Astrocyte (in vitro differentiated cells and primary cell): ENCODE measurements around the gene RBFA. TPM values are rescaled to one million over a fixed set of nuclear protein-coding genes. Genes with fewer than 3 reads are reported as not detected.

Experiments
- DNase-seq: peaks from one replicate; pipeline ENCODE4 v3.0.0-alpha.2; 2010; ENCODE audit warnings: low read depth
- FAIRE-seq: peaks from 2 replicates; lab custom pipeline; 2011; peaks lifted over from hg19 to GRCh38; lab: Jason Lieb, UNC
- H2AFZ ChIP-seq: 2 replicates; pipeline ENCODE4 v1.6.0; 2012; ENCODE audit warnings: low read depth, low read length, inconsistent platforms
- H3K27ac ChIP-seq: 2 replicates; pipeline ENCODE4 v1.5.1; 2011; ENCODE audit warnings: low read depth, low read length, inconsistent platforms
- H3K27me3 ChIP-seq: 2 replicates; pipeline ENCODE4 v1.6.0; 2011; ENCODE audit warnings: low read length, inconsistent platforms; ENCODE audit not compliant: insufficient read depth
- H3K36me3 ChIP-seq: 2 replicates; pipeline ENCODE4 v1.5.1; 2011; ENCODE audit warnings: low read length, inconsistent platforms; ENCODE audit not compliant: insufficient read depth
- H3K4me1 ChIP-seq: 2 replicates; pipeline ENCODE4 v1.5.1; 2011; ENCODE audit warnings: low read length, inconsistent platforms; ENCODE audit not compliant: insufficient read depth
- H3K4me2 ChIP-seq: 2 replicates; pipeline ENCODE4 v1.6.0; 2012; ENCODE audit warnings: low read length, inconsistent platforms
- H3K4me3 ChIP-seq: 2 replicates; pipeline ENCODE4 v1.5.1; 2011; ENCODE audit warnings: low read depth, mild to moderate bottlenecking, low read length, inconsistent platforms; ENCODE audit not compliant: insufficient read depth
- H3K79me2 ChIP-seq: 2 replicates; pipeline ENCODE4 v1.6.0; 2012; ENCODE audit warnings: mild to moderate bottlenecking, low read length, inconsistent platforms; ENCODE audit not compliant: insufficient read depth
- H3K9ac ChIP-seq: 2 replicates; pipeline ENCODE4 v1.6.0; 2012; ENCODE audit warnings: mild to moderate bottlenecking, low read length, inconsistent platforms
- H3K9me3 ChIP-seq: 2 replicates; pipeline ENCODE4 v1.5.1; 2012; ENCODE audit warnings: low read depth, mild to moderate bottlenecking, low read length, inconsistent platforms; ENCODE audit not compliant: insufficient read depth
- H4K20me1 ChIP-seq: 2 replicates; pipeline ENCODE4 v1.6.0; 2012; ENCODE audit warnings: low read length, inconsistent platforms; ENCODE audit not compliant: insufficient read depth
- H3K27ac Mint-ChIP-seq: one replicate; pipeline ENCODE4 v1.8.0; 2021; ENCODE audit warnings: mild to moderate bottlenecking, mixed read lengths; ENCODE audit not compliant: unreplicated experiment
- H3K27me3 Mint-ChIP-seq: one replicate; pipeline ENCODE4 v1.8.0; 2021; ENCODE audit warnings: low read depth, mixed read lengths; ENCODE audit not compliant: unreplicated experiment
- H3K36me3 Mint-ChIP-seq: one replicate; pipeline ENCODE4 v1.8.0; 2021; ENCODE audit warnings: low read depth, mixed read lengths; ENCODE audit not compliant: unreplicated experiment
- H3K4me1 Mint-ChIP-seq: one replicate; pipeline ENCODE4 v1.8.0; 2021; ENCODE audit warnings: low read depth, mixed read lengths; ENCODE audit not compliant: unreplicated experiment
- H3K4me3 Mint-ChIP-seq: one replicate; pipeline ENCODE4 v1.8.0; 2021; ENCODE audit warnings: mild to moderate bottlenecking, moderate library complexity, mixed read lengths; ENCODE audit not compliant: unreplicated experiment
- H3K9me3 Mint-ChIP-seq: one replicate; pipeline ENCODE4 v1.8.0; 2021; ENCODE audit warnings: mild to moderate bottlenecking, mixed read lengths; ENCODE audit not compliant: unreplicated experiment
- EZH2 ChIP-seq: IDR thresholded peaks from 2 replicates; pipeline ENCODE4 v1.6.1; 2012; ENCODE audit warnings: mild to moderate bottlenecking, low read length, inconsistent platforms; ENCODE audit not compliant: insufficient read depth
- total RNA-seq: library from RNA; stranded (reverse); gene quantifications from 2 replicates; pipeline ENCODE4 v1.2.1, GENCODE V29; 2021
- TF ChIP-seq, protein P1 (sequence below): IDR thresholded peaks from 2 replicates; pipeline ENCODE4 v1.5.1; 2011; ENCODE audit warnings: low read depth, mild to moderate bottlenecking, inconsistent platforms, low read length, moderate library complexity; ENCODE audit not compliant: insufficient read depth

Gene RBFA
- total RNA-seq, 1 donor from 2014 or later: 24.1 TPM

DNA sequence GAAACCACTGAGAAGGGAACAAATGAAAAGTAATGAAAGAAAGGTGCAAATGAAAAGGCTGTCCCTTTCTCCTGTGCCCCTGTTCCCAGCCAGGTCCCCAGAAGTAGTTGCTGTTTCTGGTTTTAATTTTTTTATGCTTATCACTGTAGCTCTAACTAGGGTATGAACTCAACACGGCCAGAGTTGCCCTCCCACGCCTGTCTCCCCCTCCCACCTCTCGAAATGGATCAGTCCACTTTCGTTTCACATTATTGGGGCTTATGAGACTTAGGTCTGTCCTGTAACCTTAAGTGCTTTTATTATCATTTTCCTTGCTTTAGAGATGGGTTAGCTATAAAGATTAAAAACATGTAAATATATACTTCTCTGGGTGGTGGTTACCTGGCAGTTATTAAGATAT lies 8.6 kb downstream of the RBFA start:
- Mint-ChIP-seq H3K4me3 (no peak overlapping the region), H3K27me3 (no peaks in the 10 kb centered on the region), H3K4me1 (no peaks in the 10 kb centered on the region), H3K27ac (no peak overlapping the region), H3K9me3 (no peaks in the 10 kb centered on the region), H3K36me3 (peaks cover 30% of the 10 kb centered on the region)
- Histone ChIP-seq H3K27ac (no peak overlapping the region), H4K20me1 (peaks cover 4% of the 10 kb centered on the region), H3K9ac (no peak overlapping the region), H3K4me1 (no peaks in the 10 kb centered on the region), H3K36me3 (peaks cover 10% of the 10 kb centered on the region), H3K9me3 (no peaks in the 10 kb centered on the region), H3K4me2 (no peak overlapping the region), H2AFZ (no peak overlapping the region), H3K79me2 (peaks cover 3% of the 10 kb centered on the region), H3K4me3 (no peak overlapping the region), H3K27me3 (no peaks in the 10 kb centered on the region)
- FAIRE-seq (no peak), DNase-seq (no peak)
- TF ChIP-seq, protein P1, sequence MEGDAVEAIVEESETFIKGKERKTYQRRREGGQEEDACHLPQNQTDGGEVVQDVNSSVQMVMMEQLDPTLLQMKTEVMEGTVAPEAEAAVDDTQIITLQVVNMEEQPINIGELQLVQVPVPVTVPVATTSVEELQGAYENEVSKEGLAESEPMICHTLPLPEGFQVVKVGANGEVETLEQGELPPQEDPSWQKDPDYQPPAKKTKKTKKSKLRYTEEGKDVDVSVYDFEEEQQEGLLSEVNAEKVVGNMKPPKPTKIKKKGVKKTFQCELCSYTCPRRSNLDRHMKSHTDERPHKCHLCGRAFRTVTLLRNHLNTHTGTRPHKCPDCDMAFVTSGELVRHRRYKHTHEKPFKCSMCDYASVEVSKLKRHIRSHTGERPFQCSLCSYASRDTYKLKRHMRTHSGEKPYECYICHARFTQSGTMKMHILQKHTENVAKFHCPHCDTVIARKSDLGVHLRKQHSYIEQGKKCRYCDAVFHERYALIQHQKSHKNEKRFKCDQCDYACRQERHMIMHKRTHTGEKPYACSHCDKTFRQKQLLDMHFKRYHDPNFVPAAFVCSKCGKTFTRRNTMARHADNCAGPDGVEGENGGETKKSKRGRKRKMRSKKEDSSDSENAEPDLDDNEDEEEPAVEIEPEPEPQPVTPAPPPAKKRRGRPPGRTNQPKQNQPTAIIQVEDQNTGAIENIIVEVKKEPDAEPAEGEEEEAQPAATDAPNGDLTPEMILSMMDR: no peak
- no peak for TF ChIP-seq EZH2

DNA sequence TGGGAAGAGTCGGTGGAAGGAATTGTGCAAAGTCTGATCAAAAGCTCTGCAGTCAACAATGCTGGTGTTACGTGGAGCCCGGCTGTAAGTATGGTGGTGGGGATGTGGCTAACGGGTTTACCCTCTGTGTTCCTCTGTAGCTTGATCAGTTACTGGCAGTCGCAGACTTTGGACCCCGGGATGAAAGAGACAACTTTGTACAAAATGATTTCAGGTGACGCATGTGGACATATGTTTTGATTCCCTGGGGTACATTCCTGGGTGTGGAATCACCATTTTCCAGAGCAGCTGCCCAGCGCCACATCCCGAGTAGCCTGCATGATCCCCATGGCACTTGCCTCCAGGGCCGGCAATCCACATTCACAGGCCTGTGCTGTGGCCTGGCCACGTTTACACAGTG lies 9.8 kb downstream of the RBFA start:
- H4K20me1 ChIP-seq: peaks cover 4% of the 10 kb centered on the region

DNA sequence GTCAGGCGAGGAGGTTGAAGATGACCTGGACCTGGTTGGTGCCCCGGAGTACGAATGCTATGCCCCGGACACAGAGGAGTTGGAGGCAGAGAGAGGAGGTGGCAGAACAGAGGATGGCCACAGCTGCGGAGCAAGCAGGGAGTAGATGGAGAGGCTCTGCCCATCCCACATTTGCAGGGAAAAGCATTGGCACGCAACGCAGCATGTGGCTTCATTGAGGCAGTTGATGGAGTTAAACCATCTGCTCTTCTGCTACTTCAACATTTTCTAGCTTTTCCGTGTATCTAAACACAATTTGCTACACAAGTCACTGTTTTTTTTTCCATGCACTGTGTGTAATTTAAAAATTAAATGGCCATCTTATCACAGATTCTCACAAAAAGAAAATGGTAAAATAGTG lies 11.8 kb downstream of the RBFA start:
- H2AFZ ChIP-seq: no peak overlapping the region
- H3K9me3 ChIP-seq: no peaks in the 10 kb centered on the region
- no peak overlapping the region for H3K4me2 ChIP-seq
- H3K27ac Mint-ChIP-seq: no peak overlapping the region
- H3K36me3 Mint-ChIP-seq: peaks cover 42% of the 10 kb centered on the region
- H4K20me1 ChIP-seq: no peaks in the 10 kb centered on the region
- H3K4me1 Mint-ChIP-seq: no peaks in the 10 kb centered on the region
- no peak overlapping the region for H3K27ac ChIP-seq
- H3K4me3 ChIP-seq: no peak overlapping the region
- H3K4me1 ChIP-seq: no peaks in the 10 kb centered on the region
- peaks cover 12% of the 10 kb centered on the region for H3K36me3 ChIP-seq
- H3K4me3 Mint-ChIP-seq: no peak overlapping the region
- no peak overlapping the region for H3K9ac ChIP-seq
- H3K27me3 ChIP-seq: no peaks in the 10 kb centered on the region
- TF ChIP-seq EZH2: no peak
- TF ChIP-seq, protein P1: no peak
- DNase-seq (no peak), FAIRE-seq (no peak)
- H3K79me2 ChIP-seq: no peaks in the 10 kb centered on the region
- H3K27me3 Mint-ChIP-seq: no peaks in the 10 kb centered on the region
- peaks cover 6% of the 10 kb centered on the region for H3K9me3 Mint-ChIP-seq

More for the DNA sequence above, 9.8 kb downstream of the RBFA start:
- no peak overlapping the region for H3K27ac ChIP-seq
- H3K4me3 Mint-ChIP-seq: no peak overlapping the region
- H3K27me3 ChIP-seq: no peaks in the 10 kb centered on the region
- H3K4me2 ChIP-seq: no peak overlapping the region
- no peaks in the 10 kb centered on the region for H3K79me2 ChIP-seq
- no peak overlapping the region for H3K9ac ChIP-seq
- no peak for DNase-seq
- TF ChIP-seq, protein P1: no peak
- TF ChIP-seq EZH2: no peak
- no peak overlapping the region for H2AFZ ChIP-seq
- no peaks in the 10 kb centered on the region for H3K4me1 ChIP-seq
- H3K27ac Mint-ChIP-seq: no peak overlapping the region
- H3K4me3 ChIP-seq: no peak overlapping the region
- no peaks in the 10 kb centered on the region for H3K9me3 Mint-ChIP-seq
- H3K9me3 ChIP-seq: no peaks in the 10 kb centered on the region
- H3K27me3 Mint-ChIP-seq: no peaks in the 10 kb centered on the region
- H3K4me1 Mint-ChIP-seq: no peaks in the 10 kb centered on the region
- peaks cover 14% of the 10 kb centered on the region for H3K36me3 ChIP-seq
- H3K36me3 Mint-ChIP-seq: peaks cover 32% of the 10 kb centered on the region
- no peak for FAIRE-seq
